ENCODE results near the gene DGKD.

Gene DGKD

GRCh38 chr2:233429175-233429897, 75.0 kb downstream of the DGKD start:
- no peak for DNase-seq (ENCODE audit: low read depth)

DNA sequence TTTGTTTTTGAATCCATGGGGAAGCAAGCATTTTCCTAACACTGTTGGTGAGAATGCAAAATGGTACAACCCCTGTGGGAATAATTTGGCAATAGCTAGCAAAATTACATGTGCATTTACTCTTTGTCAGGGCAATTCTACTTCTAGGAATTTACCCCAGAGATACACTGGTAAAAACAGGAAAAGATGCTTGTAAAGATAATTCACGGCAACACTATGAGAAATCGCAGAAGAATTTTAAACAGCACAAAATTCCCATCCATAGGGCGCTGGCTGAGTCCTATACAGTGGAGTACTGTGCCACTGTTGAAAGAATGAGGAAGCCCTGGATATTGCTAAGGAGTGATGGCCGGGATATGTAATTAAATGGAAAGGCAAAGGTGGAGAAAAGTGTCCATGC, 75.8 kb downstream of the DGKD start:
- DNase-seq (ENCODE audit: low read depth) = no peak

DNA sequence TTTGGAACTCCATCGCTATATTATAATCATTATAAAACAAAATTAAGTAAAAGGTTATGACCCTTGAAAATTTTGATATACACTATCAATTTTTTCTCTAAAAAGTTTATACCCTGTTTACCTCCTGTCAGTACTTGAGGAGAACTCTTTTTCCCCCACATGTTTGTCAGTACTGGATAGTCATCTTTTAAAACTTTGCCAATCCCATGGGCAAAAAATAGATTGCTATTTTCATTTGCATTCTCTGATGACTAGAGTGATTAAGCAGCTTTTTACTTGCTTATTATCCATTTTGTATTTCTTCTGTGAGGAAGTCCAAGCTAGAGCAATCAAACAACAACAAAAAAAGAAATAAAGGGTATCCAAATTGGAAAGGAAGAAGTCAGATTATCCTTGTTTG, 76.4 kb downstream of the DGKD start:
- DNase-seq (ENCODE audit: low read depth) = no peak

DNA sequence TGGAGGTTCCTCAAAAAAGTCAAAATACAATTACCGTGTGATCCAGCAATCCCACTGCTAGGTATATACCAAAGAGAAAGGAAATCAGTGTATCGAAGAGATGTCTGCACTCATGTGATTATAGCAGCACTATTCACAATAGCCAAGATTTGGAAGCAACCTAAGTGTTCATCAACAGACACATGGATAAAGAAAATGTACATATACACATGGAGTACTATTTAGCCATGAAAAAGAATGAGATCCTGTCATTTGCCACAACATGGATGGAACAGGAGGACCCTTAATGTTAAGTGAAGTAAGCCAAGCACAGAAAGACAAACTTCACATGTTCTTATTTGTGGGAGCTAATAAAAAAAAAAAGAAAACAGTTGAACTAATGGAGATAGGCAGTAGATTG, 78.7 kb downstream of the DGKD start:
- DNase-seq (ENCODE audit: low read depth) = no peak

DNA sequence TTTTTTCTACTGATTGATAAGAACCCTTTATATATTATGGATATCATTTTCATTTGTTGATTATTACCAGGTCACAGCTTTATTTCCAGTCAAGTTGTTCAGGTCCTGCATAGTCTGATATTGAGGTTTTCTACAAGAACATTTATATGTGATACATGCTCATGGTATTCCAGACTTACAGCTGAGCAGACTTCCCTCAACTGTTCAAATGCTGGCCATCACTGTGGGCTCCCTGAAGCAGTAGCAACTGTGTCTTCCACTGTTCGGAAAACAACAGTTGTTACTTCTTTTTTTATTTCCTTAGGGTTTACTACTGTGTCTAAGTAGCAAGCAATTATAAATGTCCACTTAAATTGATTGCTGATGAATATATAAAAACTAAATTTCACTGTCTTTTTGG, 79.5 kb downstream of the DGKD start:
- no peak for DNase-seq (ENCODE audit: low read depth)

GRCh38 chr2:233434666-233435330, 80.5 kb downstream of the DGKD start:
- no peak for DNase-seq (ENCODE audit: low read depth)

- DNase-seq (ENCODE audit: low read depth) = no peak
Observed at GRCh38 chr2:233435436-233436190, 81.3 kb downstream of the DGKD start.

GRCh38 chr2:233436191-233436581, 81.9 kb downstream of the DGKD start:
- DNase-seq (ENCODE audit: low read depth) = no peak

GRCh38 chr2:233436691-233437438, 82.6 kb downstream of the DGKD start:
- no peak for DNase-seq (ENCODE audit: low read depth)

GRCh38 chr2:233437439-233437955, 83.2 kb downstream of the DGKD start:
- no peak for DNase-seq (ENCODE audit: low read depth)

- no peak for DNase-seq (ENCODE audit: low read depth)
Observed at GRCh38 chr2:233438573-233439147, 84.4 kb downstream of the DGKD start.

DNA sequence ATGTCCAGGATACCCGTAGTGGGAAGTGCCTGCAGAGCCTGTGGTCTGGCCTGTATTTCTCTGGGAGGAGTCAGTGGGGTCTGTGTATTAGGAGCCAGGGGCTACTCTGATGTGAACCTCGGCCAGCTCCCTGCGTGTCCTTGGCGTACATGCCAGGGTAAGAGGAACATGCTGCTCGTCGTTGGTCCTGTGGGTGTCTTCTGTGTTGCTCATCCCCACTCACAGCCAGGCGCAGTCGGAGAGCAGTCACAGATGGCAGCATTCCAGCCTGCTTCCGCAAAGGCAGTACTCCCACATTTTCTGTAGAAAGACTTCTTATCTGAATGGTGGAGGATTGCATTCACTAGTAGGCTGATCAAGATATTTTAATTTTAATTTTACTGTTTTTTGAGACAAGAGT, 84.9 kb downstream of the DGKD start:
- no peak for DNase-seq (ENCODE audit: low read depth)

GRCh38 chr2:233440314-233440713, 86.0 kb downstream of the DGKD start:
- DNase-seq (ENCODE audit: low read depth) = no peak

DNA sequence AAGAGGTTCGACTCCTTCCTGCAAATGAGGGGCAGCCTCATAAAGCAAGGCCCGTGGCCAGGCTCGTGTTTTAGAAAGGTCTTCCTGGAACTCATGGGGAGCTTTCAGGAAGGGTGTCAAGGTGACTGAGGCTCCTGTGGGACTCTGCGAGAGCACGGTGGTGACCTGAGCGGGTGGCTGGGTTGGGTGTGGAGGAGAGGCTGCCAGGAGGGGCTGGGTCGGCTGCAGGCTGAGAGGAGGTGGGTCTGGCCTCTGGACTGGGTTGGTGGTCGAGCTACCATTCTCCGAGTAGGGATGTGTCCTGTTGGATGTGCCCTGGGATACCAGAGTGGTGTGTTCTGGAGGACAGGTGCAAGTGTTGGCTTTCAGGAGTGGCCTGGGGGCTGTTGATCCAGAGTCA, 86.4 kb downstream of the DGKD start:
- DNase-seq (ENCODE audit: low read depth) = no peak

- DNase-seq (ENCODE audit: low read depth) = no peak
Observed at GRCh38 chr2:233441161-233442027, 87.1 kb downstream of the DGKD start.

- no peak for DNase-seq (ENCODE audit: low read depth)
Observed at GRCh38 chr2:233442028-233442310, 87.7 kb downstream of the DGKD start.

DNA sequence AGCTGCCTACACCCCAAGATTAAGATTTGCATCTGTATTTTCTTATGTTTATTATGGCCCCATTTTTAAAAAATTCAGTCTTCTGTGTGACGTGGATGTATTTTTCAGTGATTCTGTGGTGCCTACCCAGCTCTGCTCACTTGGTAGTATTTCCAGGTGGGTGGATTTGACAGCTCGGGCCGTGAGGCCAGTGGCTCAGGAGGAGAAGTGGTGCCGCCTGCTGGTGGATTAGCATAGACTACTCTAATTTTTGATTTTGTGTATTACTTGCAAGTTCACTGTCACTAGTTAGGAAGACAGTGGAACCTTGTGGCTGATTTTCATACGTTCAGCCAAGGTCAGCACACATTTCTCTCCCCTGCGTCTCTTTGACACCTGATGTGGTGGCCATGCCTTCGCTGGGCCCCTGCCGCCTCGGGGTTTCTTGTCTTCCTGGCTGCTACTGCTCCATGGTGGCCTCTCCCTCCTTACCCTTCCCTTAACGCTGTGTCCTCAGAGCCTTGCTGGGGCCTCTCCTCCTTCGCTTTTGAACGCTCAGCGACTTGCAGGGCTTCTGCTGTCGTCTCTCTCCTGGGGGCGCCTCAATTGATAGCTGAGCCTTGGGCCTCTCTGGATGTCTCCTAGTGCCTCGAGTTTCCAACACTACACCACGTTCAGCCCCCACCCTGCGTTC, 89.4 kb downstream of the DGKD start:
- peak; percentile 74 for DNase-seq (ENCODE audit: low read depth)

- DNase-seq (ENCODE audit: low read depth) = no peak
Observed at GRCh38 chr2:233444501-233444900, 90.2 kb downstream of the DGKD start.

- DNase-seq (ENCODE audit: low read depth) = no peak
Observed at GRCh38 chr2:233445152-233445830, 91.0 kb downstream of the DGKD start.

DNA sequence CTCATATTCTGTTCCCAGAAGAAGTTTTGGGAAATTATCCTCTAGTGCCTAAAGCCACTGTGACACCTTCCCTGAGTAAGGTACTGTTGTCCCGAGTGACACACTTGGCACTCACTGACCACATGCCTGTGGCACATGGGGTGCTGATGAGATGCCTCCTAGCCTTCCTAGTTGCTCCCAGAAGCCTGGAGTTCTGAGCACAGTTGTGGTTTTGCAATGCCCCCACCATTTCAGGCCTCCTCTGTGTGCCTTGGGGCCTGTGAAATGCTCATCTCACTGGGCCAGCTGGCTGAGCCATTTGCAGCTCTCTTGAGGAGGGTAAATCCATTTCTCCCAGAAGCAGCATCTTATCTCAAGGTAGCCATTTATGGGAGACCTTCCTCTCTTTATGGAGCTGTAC, 91.8 kb downstream of the DGKD start:
- no peak for DNase-seq (ENCODE audit: low read depth)
